Hepatocyte (in vitro differentiated cells): Measurements from ENCODE around the gene SCTR. TPM values are rescaled to one million over a fixed set of nuclear protein-coding genes. Genes with fewer than 3 reads are reported as not detected.

Experiments
- DNase-seq: peaks from one replicate; pipeline ENCODE4 v3.0.0-alpha.2; 2016; ENCODE audit warnings: low spot score
- H2AFZ ChIP-seq: fragments of 200-600 bp; sonication (generic); 2 replicates; pipeline ENCODE4 v1.6.0; 2016; ENCODE audit warnings: antibody characterized with exemption, mild to moderate bottlenecking
- H3K27ac ChIP-seq: fragments of 200-600 bp; sonication (generic); 2 replicates; pipeline ENCODE4 v1.5.1; 2016; ENCODE audit warnings: mild to moderate bottlenecking
- H3K27me3 ChIP-seq: fragments of 200-600 bp; sonication (generic); 2 replicates; pipeline ENCODE4 v1.6.1; 2016
- H3K36me3 ChIP-seq: fragments of 200-600 bp; sonication (generic); replicated peaks from 2 replicates; pipeline ENCODE4 v1.5.1; 2016; ENCODE audit warnings: low read depth; ENCODE audit not compliant: insufficient read depth
- H3K4me1 ChIP-seq: fragments of 200-600 bp; sonication (generic); 2 replicates; pipeline ENCODE4 v1.5.1; 2016; ENCODE audit warnings: mild to moderate bottlenecking, moderate library complexity; ENCODE audit not compliant: insufficient read depth
- H3K4me2 ChIP-seq: fragments of 200-600 bp; sonication (generic); 2 replicates; pipeline ENCODE4 v1.6.0; 2016
- H3K4me3 ChIP-seq: fragments of 200-600 bp; sonication (generic); 2 replicates; pipeline ENCODE4 v1.5.1; 2016; ENCODE audit warnings: mild to moderate bottlenecking
- H3K79me2 ChIP-seq: fragments of 200-600 bp; sonication (generic); 2 replicates; pipeline ENCODE4 v1.6.0; 2017; ENCODE audit warnings: mild to moderate bottlenecking
- H3K9me2 ChIP-seq: fragments of 200-600 bp; sonication (generic); replicated peaks from 2 replicates; pipeline ENCODE4 v1.6.0; 2017; ENCODE audit warnings: mild to moderate bottlenecking; ENCODE audit not compliant: insufficient read depth
- H3K9me3 ChIP-seq: fragments of 200-600 bp; sonication (generic); 2 replicates; pipeline ENCODE4 v1.5.1; 2016; ENCODE audit warnings: low read depth, mild to moderate bottlenecking
- H4K20me1 ChIP-seq: fragments of 200-600 bp; sonication (generic); 2 replicates; pipeline ENCODE4 v1.6.0; 2016; ENCODE audit warnings: mild to moderate bottlenecking; ENCODE audit not compliant: insufficient read depth, poor library complexity, severe bottlenecking
- CTCF ChIP-seq: fragments of 200-600 bp; sonication (generic); IDR thresholded peaks from 2 replicates; pipeline ENCODE4 v1.5.1; 2016; ENCODE audit warnings: antibody characterized with exemption, mild to moderate bottlenecking; ENCODE audit not compliant: poor library complexity
- EZH2 ChIP-seq: fragments of 200-600 bp; sonication (generic); IDR thresholded peaks from 2 replicates; pipeline ENCODE4 v1.6.1; 2016; ENCODE audit warnings: antibody characterized with exemption, mild to moderate bottlenecking, borderline replicate concordance
- EZH2phosphoT487 ChIP-seq: fragments of 200-600 bp; sonication (generic); IDR thresholded peaks from one replicate; pipeline ENCODE4 v1.6.1; 2018; ENCODE audit warnings: antibody characterized with exemption, mild to moderate bottlenecking, low read depth, moderate library complexity; ENCODE audit not compliant: unreplicated experiment, severe bottlenecking
- WGBS: methylation state at CpG from one replicate; pipeline ENCODE4 v1.1.6; 2016; ENCODE audit warnings: low lambda C conversion rate; ENCODE audit errors: missing lambda C conversion rate; 5-methylcytosine and 5-hydroxymethylcytosine counted together
- polyA plus RNA-seq: library from polyadenylated mRNA; unstranded; fragments of >200 nt; fragmentation: Nextera tagmentation; extraction: Ambion mirVana; gene quantifications from 2 replicates; pipeline ENCODE4 v1.2.1, GENCODE V29; 2016
- total RNA-seq: library from RNA; depleted of rRNA; stranded (reverse); fragments of >200 nt; gene quantifications from 2 replicates; pipeline ENCODE4 v1.2.3, GENCODE V29; 2014

SCTR gene
- total and polyA plus RNA-seq, 2 experiments from 2014 or later: 1.7 to 4.3 TPM

GRCh38 chr2:119438128-119438656, 86.1 kb downstream of the SCTR start:
- H3K27ac ChIP-seq: peak overlapping the region; percentile 46
- H3K79me2 ChIP-seq: peaks cover 43% of the 10 kb centered on the region

DNA sequence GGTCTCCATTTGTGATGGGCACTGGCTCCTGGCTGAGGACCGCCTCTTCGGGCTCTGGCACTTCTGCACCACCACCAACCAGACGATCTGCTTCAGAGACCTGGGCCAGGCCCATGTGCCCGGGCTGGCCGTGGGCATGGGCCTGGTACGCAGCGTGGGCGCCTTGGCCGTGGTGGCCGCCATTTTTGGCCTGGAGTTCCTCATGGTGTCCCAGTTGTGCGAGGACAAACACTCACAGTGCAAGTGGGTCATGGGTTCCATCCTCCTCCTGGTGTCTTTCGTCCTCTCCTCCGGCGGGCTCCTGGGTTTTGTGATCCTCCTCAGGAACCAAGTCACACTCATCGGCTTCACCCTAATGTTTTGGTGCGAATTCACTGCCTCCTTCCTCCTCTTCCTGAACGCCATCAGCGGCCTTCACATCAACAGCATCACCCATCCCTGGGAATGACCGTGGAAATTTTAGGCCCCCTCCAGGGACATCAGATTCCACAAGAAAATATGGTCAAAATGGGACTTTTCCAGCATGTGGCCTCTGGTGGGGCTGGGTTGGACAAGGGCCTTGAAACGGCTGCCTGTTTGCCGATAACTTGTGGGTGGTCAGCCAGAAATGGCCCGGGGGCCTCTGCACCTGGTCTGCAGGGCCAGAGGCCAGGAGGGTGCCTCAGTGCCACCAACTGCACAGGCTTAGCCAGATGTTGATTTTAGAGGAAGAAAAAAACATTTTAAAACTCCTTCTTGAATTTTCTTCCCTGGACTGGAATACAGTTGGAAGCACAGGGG, 87.1 kb downstream of the SCTR start:
- H3K4me3 ChIP-seq: no peak overlapping the region
- no peak overlapping the region for H3K27ac ChIP-seq
- DNase-seq: no peak
- H2AFZ ChIP-seq: no peak overlapping the region
- no peak overlapping the region for H3K4me2 ChIP-seq
- no peak for TF ChIP-seq EZH2
- no peak for TF ChIP-seq EZH2phosphoT487
- no peak for TF ChIP-seq CTCF
- no peaks in the 10 kb centered on the region for H3K9me3 ChIP-seq
- no peaks in the 10 kb centered on the region for H3K27me3 ChIP-seq
- no peaks in the 10 kb centered on the region for H4K20me1 ChIP-seq
- H3K79me2 ChIP-seq: peaks cover 53% of the 10 kb centered on the region
- H3K4me1 ChIP-seq: peaks cover 55% of the 10 kb centered on the region
- H3K36me3 ChIP-seq: no peaks in the 10 kb centered on the region
- no peaks in the 10 kb centered on the region for H3K9me2 ChIP-seq
- WGBS: 94% methylated on average over 21 of the region's 22 CpGs

More at GRCh38 chr2:119438128-119438656, 86.1 kb downstream of the SCTR start:
- Histone ChIP-seq H3K4me1 (peaks cover 48% of the 10 kb centered on the region), H3K36me3 (no peaks in the 10 kb centered on the region), H3K9me3 (no peaks in the 10 kb centered on the region), H2AFZ (no peak overlapping the region), H3K4me2 (peak overlapping the region; percentile 54), H3K9me2 (no peaks in the 10 kb centered on the region), H4K20me1 (no peaks in the 10 kb centered on the region), H3K27me3 (no peaks in the 10 kb centered on the region), H3K4me3 (no peak overlapping the region)
- no peak for DNase-seq
- 68% methylated on average over 6 of the region's 6 CpGs for WGBS
- TF ChIP-seq EZH2 (no peak), CTCF (no peak)

DNA sequence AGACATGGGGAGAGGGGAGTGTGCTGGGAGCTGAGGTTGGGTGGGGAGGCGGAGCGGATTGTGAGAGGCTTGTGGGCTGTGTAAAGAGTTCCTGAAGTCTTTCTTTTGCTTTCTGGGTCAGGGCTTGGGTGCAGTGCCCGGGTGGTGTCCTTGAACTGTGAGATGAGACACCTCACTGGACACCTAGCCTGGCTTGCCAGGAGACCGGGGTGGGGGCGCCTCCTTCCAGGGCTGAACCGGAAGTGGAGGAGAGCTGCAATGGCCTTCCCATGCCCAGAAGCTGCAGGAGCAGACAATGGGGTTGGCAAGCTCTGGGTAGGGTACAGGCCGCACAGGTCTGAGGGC, 88.4 kb downstream of the SCTR start:
- no peak overlapping the region for H3K4me3 ChIP-seq
- TF ChIP-seq EZH2 (no peak), CTCF (no peak)
- H3K27me3 ChIP-seq: no peaks in the 10 kb centered on the region
- no peak for DNase-seq
- H4K20me1 ChIP-seq: no peaks in the 10 kb centered on the region
- peak overlapping the region; percentile 99 for H3K27ac ChIP-seq
- WGBS: 87% methylated on average over 6 of the region's 7 CpGs
- no peaks in the 10 kb centered on the region for H3K9me2 ChIP-seq
- H3K9me3 ChIP-seq: no peaks in the 10 kb centered on the region
- peaks cover 58% of the 10 kb centered on the region for H3K4me1 ChIP-seq
- H3K4me2 ChIP-seq: peak overlapping the region; percentile 89
- no peak overlapping the region for H2AFZ ChIP-seq
- peaks cover 58% of the 10 kb centered on the region for H3K79me2 ChIP-seq
- no peaks in the 10 kb centered on the region for H3K36me3 ChIP-seq
